Measurements from ENCODE around the gene ATG2A. TPM values are rescaled to one million over a fixed set of nuclear protein-coding genes. Genes with fewer than 3 reads are reported as not detected.
A peak's percentile ranks its signal among the peaks of the same experiment; 100 is the strongest.

The ATG2A gene
- total RNA-seq, 2 donors from 2014 or later = 12.3 to 14.6 TPM

- ATAC-seq (no peak), DNase-seq (no peak)
- intact Hi-C loops (cut with DNase I) = no loop called here
These were observed 9.7 kb upstream of the ATG2A start for GRCh38 chr11:64926689-64927088.

GRCh38 chr11:64925536-64926436 lies 8.8 kb upstream of the ATG2A start:
- DNase-seq (peak; percentile 39), ATAC-seq (no peak)
- intact Hi-C loops (cut with DNase I) = no loop called here

DNA sequence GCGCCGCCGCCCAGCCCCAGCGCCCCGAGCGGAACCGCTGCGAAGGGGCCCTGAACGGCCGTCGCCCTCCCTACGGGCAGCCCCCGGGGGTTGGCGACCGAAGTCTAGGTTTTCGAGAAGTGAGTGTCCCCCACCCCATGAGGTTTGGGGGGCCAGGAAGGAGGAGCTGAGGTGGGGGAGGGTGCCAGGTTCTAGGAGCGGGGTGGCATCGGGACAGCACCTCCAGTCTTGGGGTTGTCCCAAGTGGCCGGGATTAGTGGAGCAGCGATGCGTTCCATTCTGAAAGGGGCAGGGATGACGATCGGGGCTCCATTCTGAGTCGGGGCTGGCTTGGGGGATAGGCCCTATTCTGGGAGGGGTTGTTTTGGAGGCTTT lies 7.9 kb upstream of the ATG2A start:
- ATAC-seq (peak; percentile 4 to 8), DNase-seq (peak; percentile 41)
- intact Hi-C loops (cut with DNase I) = no loop called here

DNA sequence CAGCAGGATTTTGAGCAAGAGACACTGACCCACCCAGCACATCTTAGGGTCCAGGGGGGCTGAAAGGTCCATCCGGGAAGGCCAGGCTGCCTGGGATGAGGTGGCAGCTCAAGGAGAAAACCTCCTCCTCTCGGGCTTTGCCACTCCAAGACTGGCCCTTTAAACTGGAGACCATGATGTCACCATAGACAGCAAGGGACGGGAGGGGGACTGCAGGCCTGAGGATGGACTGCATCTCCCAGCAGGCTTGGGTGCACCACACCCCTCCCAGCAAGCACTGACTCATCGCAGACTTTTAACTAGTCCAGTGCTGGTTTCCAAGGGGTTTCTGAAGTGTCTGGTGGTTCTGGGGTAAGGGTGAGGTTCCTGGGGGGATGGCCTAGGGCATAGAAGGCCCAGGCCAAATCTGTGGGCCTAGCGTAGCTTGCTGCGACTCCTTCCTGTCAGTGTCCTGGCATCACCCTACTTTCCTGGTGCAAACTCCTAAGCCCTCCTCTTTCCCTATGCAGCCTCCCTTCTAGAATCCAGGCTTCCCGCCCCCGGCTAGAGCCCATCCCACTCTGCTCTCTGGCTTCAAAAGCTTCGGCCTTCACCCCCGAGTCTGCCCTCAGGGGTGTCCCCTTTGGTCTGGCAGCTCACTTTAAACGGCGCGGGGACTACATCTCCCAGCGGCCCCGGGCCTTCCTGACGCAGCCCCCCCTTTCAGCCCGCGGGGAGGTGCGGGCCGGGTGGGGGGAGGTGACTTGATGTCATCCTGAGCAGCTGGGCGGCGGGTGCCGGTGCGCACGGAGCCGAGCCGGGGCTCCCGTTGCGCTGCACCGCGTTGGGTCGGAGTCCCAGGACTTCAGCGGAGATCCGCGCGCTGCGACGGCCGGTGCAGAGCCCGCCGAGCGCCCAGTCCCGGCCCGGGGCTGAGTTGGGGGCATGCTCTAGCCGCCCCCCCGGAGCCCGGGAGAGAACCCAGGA lies 7.2 kb upstream of the ATG2A start, which contains the start of gene PPP2R5B:
Gene PPP2R5B, plus strand, starts transcription at position 746 of the 966 bp plus-strand sequence. CDS start 1,046 bp downstream, outside the sequence.
- intact Hi-C loops (cut with DNase I) = no loop called here
- DNase-seq (peak; percentile 95), ATAC-seq (peak; percentile 96 to 98)

- DNase-seq (no peak), ATAC-seq (no peak)
- intact Hi-C loops (cut with DNase I) = no loop called here
These were observed 6.2 kb upstream of the ATG2A start for GRCh38 chr11:64923151-64923661.

DNA sequence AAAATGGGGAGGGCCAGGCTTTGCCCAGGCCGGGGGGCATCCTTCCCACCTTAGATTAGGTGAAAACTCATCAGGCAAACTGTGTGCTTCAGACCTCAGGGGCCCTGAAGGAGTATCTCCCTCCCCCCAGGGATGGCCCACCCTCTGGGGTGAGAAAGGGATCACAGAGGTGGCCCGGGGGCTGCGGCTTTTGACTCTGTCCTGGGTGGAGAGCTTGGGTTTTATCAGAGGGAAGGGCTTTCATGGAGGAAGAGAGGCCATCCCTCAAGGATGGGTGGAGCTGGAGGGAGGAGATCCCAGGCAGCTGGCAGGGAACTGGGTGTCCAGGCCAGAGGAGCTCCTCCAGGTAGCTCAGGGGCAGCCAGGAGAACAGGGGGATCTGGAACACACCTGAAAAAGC lies 4.4 kb upstream of the ATG2A start:
- intact Hi-C loops (cut with DNase I) = no loop called here
- DNase-seq = no peak
- no peak for ATAC-seq

GRCh38 chr11:64920124-64920523 lies 3.1 kb upstream of the ATG2A start:
- intact Hi-C loops (cut with DNase I) = no loop called here
- DNase-seq = no peak
- no peak for ATAC-seq

DNA sequence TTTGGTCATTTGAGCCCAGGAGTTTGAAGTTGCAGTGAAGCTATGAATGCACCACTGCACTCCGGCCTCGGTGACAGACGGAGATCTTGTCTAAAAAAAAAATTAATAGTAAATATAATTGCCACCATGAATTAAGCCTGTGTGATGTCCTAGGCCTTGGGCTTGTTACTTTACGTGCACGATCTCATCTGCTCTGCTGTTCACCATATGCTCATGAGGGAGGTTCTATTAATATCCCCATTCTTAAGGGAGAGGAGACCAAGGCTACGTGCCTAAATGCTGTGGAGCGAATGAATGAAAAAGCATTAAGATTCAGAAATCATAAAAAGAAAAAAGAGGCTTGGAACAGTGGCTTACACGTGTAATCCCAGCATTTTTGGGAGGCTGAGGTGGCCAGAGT lies 2.6 kb upstream of the ATG2A start:
- intact Hi-C loops (cut with DNase I) = no loop called here
- DNase-seq = no peak

GRCh38 chr11:64918017-64918416 lies 1.0 kb upstream of the ATG2A start:
- DNase-seq (no peak), ATAC-seq (no peak)
- intact Hi-C loops (cut with DNase I) = no loop called here

More for the DNA sequence above, 2.6 kb upstream of the ATG2A start:
- ATAC-seq = no peak

- DNase-seq (no peak), ATAC-seq (no peak)
- intact Hi-C loops (cut with DNase I) = no loop called here
These were observed 620 bp upstream of the ATG2A start for GRCh38 chr11:64917663-64917995.

DNA sequence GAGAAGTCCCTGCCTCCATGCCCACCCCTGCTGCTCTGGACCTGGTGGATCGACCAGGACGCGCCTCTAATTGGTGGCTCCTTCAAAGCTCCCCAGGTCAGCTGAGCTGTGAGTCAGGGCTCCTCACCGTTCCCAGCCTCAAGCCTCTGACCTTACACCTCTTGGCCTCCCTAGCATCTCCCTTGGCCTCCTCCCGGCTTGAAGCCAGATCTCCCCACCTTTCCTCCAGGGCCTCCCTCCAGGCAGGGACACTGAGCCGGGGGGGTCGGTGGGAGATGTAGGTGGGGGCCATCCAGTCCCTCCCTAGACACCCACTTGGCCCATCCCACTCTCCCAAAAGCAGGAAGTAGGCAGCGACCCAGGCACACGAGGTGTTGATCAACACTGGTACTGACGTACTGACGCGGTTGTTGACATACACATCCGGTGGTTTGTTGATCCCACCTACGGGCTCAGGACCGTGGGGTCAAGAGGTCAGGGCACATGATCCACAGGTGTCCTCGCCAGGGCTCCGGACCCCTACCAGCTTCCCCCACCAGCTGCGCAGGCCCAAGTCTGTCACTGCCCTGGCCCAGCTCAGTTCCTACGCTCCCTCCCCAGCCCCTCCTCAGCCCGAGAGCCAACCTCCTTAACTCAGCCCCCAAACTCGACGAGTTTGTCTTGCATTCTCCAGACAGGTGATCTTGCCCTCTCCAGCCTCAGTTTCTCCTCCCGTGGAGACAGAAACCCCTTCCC lies 802 bp downstream of the ATG2A start:
- ATAC-seq (peak in 1 of 2 donors; percentile 11), DNase-seq (peak; percentile 50)
- intact Hi-C loops (cut with DNase I) = no loop called here

GRCh38 chr11:64915376-64915887 lies 1.6 kb downstream of the ATG2A start:
- no peak for DNase-seq
- intact Hi-C loops (cut with DNase I) = no loop called here
- ATAC-seq = no peak

- no peak for DNase-seq
- intact Hi-C loops (cut with DNase I) = no loop called here
- ATAC-seq = no peak
These were observed 2.9 kb downstream of the ATG2A start for GRCh38 chr11:64914123-64914522.

DNA sequence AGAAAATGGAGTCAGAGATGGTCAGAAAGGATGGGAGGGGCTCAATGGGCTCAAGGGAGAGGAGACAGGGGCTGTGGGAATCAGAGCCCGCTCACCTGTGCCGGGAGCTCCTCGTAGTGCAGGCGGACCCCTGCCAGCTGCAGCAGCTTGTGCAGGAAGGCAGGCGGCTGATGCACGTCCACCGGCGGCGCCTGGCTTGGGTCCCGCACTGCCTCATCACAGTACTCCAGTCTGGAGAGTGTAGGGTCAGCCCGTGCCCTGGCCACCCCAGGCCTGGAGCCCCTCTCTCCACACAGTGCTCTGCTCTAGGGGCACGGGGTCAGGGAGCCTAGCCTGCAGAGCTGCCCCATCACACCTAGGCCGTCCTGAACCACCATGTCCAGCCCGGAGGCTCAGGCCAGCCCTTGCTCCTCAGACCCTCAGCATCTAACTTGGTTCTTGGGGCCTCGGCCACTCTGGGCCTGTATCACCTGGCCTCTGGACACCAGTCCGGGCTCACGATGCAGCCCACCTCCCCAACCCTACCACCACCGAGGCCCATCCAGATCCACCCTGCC lies 3.8 kb downstream of the ATG2A start:
- intact Hi-C loops (cut with DNase I) = no loop called here
- ATAC-seq (no peak), DNase-seq (no peak)

DNA sequence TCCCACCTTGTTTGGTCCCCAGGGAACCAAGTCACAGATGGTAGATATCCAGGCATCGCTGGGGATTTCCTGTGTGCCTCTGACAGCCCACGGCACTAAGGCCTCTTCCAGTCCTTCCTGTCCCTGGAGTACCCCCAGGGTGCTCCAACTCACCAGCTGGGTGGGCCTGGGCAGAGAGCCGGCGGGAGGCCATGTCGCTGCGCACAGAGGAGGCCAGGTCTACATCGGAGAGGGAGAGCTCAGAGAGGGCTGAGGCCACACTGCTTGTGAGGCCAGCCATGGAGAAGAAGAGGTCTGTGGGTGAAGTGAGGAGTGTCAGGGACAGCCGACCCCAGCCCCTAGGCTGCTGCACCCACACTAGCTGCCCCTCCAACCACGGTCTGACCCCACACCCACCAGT lies 5.3 kb downstream of the ATG2A start:
- intact Hi-C loops (cut with DNase I) = no loop called here
- ATAC-seq (no peak), DNase-seq (no peak)

GRCh38 chr11:64911142-64911541 lies 5.9 kb downstream of the ATG2A start:
- intact Hi-C loops (cut with DNase I) = no loop called here
- ATAC-seq (no peak), DNase-seq (no peak)

- intact Hi-C loops (cut with DNase I) = no loop called here
- ATAC-seq (no peak), DNase-seq (no peak)
These were observed 6.4 kb downstream of the ATG2A start for GRCh38 chr11:64910451-64911093.

DNA sequence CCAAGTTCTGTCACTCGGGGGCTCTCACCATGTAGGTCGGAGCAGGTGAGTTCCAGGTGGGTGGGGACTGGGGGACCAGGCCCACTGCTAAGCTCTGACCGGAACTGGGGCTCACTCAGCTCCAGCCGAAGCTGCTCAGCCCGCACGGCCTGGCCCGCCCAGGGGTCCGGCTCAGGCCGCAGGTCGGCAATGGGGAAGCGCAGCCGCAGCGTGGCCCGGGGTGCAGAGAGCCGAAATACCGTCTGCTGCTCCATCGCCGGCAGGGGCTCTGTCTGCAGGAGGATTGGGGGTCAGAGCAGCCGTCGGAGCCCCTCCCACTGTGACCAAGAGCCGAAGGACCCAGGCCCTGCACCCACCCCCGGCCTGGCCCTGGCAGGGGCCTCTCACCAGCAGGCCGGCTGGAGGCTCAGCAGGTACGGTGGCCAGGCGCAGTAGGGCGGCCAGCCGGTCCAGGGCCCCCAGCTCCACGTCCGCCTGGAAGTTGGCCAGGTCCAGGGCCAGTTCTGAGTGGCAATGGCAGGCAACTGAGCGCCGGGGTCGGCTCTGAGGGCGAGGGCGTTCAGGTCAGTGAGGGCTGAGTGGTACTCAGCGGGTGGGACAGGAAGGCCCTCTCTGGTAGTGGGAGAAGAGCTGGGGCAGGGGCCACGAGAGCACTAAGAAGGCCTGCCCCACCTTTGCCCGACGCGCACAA lies 7.2 kb downstream of the ATG2A start:
- intact Hi-C loops (cut with DNase I) = no loop called here
- ATAC-seq (no peak), DNase-seq (no peak)

Measured in left cardiac atrium (tissue), 4 donors.